ENCODE results near the gene TMEM252. TPM values are rescaled to one million over a fixed set of nuclear protein-coding genes. Genes with fewer than 3 reads are reported as not detected.

The TMEM252 gene, protein sequence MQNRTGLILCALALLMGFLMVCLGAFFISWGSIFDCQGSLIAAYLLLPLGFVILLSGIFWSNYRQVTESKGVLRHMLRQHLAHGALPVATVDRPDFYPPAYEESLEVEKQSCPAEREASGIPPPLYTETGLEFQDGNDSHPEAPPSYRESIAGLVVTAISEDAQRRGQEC
- total RNA-seq (2021) = not detected in 2 replicates
- not detected for Bru-seq, nascent RNA
- not detected for BruChase-seq, experiment 1, labeled RNA remaining after a 2-hour chase
- not detected for BruChase-seq, experiment 2, labeled RNA remaining after a 6-hour chase
- long read RNA-seq = 0 reads

DNA sequence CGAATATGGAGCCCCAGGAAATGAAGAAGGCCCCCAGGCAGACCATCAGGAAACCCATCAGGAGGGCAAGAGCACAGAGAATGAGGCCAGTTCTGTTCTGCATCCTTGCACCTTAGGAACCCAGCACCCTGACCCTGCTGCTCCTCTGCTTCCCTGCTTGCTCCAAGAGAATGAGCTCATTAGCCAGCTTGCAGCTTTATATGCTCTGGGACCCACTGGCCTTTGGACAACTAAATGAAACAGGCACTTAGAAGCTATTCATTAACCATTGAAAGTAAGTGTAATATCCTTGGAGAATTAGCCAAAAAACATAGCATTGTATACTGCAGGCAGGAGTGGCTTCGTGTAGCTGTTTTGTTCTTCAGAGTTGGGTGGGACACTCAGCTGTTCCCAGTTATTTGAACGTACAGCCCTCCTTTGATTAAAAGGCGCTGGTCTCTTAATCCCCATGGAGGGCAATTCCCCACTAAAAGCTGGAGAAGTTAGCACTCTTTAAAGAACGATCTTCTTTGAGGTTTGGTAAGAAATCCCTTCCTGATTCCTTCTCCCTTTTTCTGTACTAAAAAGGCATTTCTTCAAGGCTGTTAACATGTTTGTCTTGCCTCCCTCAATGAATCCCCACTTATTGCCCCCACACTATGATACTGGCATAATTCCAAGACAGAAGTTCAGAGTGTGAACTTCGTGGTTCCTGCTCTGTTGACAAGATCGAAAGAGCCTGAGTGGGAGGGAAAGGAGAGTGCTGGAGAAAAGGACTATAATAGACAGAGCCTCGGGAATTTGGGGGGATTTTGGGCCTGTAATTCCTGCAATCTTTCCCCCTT, at the start of gene TMEM252:
Gene TMEM252, minus strand, starts transcription at position 172 of the 824 bp plus-strand sequence. Its CDS starts 69 bp downstream, at position 103.
- BruUV-seq (replicated peaks) = no TSS peak

DNA sequence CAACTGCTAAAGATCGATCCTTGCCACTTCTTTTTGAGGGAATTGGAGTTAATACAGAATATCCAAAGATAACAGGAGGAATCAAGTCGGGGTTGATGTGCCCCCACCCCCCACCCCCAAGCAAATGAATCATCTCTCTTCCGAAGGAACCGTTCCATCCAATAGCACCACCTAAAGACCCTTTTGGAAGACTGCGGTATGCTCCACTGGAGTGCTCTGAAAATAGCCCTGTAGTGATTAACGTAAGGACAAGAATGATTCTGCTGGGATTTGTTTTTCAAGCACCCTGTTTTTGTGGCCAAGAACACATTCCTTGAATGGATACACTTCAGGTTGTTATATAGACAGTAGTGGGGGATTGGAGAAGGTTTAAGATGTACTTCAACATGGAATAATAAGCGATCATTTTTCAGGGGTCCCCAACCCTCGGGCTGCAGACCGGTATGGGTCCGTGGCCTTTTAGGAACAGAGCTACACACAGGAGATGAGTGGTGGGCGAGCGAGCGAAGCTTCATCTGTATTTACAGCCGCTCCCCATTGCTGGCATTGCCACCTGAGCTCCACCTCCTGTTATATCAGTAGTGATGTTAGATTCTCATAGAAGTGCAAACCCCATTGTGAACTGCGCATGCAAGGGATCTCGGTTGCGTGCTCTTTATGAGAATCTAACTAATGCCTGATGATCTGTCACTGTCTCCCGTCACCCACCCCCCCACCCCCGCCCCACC, 44.5 kb upstream of the TMEM252 start:
- intact Hi-C loops (cut with micrococcal nuclease; ENCODE audit: unreplicated experiment) = loop anchor here (10.0 kb wide), 2 partner anchors 100 to 290 kb away; no protein-coding TSS in a partner anchor
- CTCF ChIA-PET = interaction anchor here (0.6 kb wide), 1 partner anchor 33 kb away, joined by 3 read pairs; no protein-coding TSS in a partner anchor

More for the DNA sequence above, at the start of gene TMEM252:
- TF ChIP-seq, protein P1, sequence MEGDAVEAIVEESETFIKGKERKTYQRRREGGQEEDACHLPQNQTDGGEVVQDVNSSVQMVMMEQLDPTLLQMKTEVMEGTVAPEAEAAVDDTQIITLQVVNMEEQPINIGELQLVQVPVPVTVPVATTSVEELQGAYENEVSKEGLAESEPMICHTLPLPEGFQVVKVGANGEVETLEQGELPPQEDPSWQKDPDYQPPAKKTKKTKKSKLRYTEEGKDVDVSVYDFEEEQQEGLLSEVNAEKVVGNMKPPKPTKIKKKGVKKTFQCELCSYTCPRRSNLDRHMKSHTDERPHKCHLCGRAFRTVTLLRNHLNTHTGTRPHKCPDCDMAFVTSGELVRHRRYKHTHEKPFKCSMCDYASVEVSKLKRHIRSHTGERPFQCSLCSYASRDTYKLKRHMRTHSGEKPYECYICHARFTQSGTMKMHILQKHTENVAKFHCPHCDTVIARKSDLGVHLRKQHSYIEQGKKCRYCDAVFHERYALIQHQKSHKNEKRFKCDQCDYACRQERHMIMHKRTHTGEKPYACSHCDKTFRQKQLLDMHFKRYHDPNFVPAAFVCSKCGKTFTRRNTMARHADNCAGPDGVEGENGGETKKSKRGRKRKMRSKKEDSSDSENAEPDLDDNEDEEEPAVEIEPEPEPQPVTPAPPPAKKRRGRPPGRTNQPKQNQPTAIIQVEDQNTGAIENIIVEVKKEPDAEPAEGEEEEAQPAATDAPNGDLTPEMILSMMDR (conservative IDR thresholded peaks at IDR 0.05; ENCODE audit: low read depth, low read length) = no peak
- no peak for TF ChIP-seq EZH2 (IDR thresholded peaks at IDR 0.05; ENCODE audit: borderline replicate concordance, low read depth, low read length, poor library complexity, severe bottlenecking)
- no peaks in the 10 kb centered on the region for H3K36me3 ChIP-seq (ENCODE audit: insufficient read depth, low read length, poor library complexity, severe bottlenecking)
- ChIA-PET POLR2A (ENCODE audit: low non-redundant PET) (no interaction called here), CTCF (no interaction called here)
- no peaks in the 10 kb centered on the region for H3K4me1 ChIP-seq (ENCODE audit: insufficient read depth, low read length, poor library complexity, severe bottlenecking)
- intact Hi-C loops (cut with micrococcal nuclease; ENCODE audit: unreplicated experiment) = no loop called here
- H3K27ac ChIP-seq (ENCODE audit: low read depth, low read length, poor library complexity, severe bottlenecking) = no peak within 1 kb of the TSS
- H3K27me3 ChIP-seq (replicated peaks; ENCODE audit: insufficient read depth, low read depth, low read length, poor library complexity) = peaks cover 3% of the 10 kb centered on the region
- DNase-seq (ENCODE audit: low spot score) = no peak
- H3K4me3 ChIP-seq (ENCODE audit: low read depth, low read length, poor library complexity, severe bottlenecking) = no peak within 1 kb of the TSS
- no peaks in the 10 kb centered on the region for H3K9me3 ChIP-seq (ENCODE audit: low read depth, low read length, poor library complexity, severe bottlenecking)

More for the DNA sequence above, 44.5 kb upstream of the TMEM252 start:
- H3K9me3 ChIP-seq (ENCODE audit: low read depth, low read length, poor library complexity, severe bottlenecking) = no peaks in the 10 kb centered on the region
- peaks cover 4% of the 10 kb centered on the region for H3K27me3 ChIP-seq (replicated peaks; ENCODE audit: insufficient read depth, low read depth, low read length, poor library complexity)
- no peak for DNase-seq (ENCODE audit: low spot score)
- no peaks in the 10 kb centered on the region for H3K4me1 ChIP-seq (ENCODE audit: insufficient read depth, low read length, poor library complexity, severe bottlenecking)
- H3K36me3 ChIP-seq (ENCODE audit: insufficient read depth, low read length, poor library complexity, severe bottlenecking) = no peaks in the 10 kb centered on the region
- H3K27ac ChIP-seq (ENCODE audit: low read depth, low read length, poor library complexity, severe bottlenecking) = no peak overlapping the region
- H3K4me3 ChIP-seq (ENCODE audit: low read depth, low read length, poor library complexity, severe bottlenecking) = no peak overlapping the region
- POLR2A ChIA-PET (ENCODE audit: low non-redundant PET) = no interaction called here
- TF ChIP-seq EZH2 (IDR thresholded peaks at IDR 0.05; ENCODE audit: borderline replicate concordance, low read depth, low read length, poor library complexity, severe bottlenecking) = no peak
- TF ChIP-seq, protein P1 (conservative IDR thresholded peaks at IDR 0.05; ENCODE audit: low read depth, low read length) = no peak
- BruUV-seq (replicated peaks) = no TSS peak

All from A673 (cell line).